ENCODE results near the gene TRAPPC6A. TPM values are rescaled to one million over a fixed set of nuclear protein-coding genes. Genes with fewer than 3 reads are reported as not detected.
A peak's percentile ranks its signal among the peaks of the same experiment; 100 is the strongest.

TRAPPC6A gene
- total RNA-seq, 1 donor from 2014 or later = 86.2 TPM

GRCh38 chr19:45153339-45154063, 24.5 kb downstream of the TRAPPC6A start:
- Mint-ChIP-seq H3K9me3 (ENCODE audit: unreplicated experiment) (no peaks in the 10 kb centered on the region), H3K36me3 (ENCODE audit: low read depth, unreplicated experiment) (peaks cover 4% of the 10 kb centered on the region), H3K4me1 (ENCODE audit: unreplicated experiment) (peaks cover 13% of the 10 kb centered on the region), H3K27ac (ENCODE audit: unreplicated experiment) (no peak overlapping the region), H3K4me3 (ENCODE audit: unreplicated experiment) (peak overlapping the region; percentile 81), H3K27me3 (ENCODE audit: unreplicated experiment) (peaks cover 33% of the 10 kb centered on the region)
- TF ChIP-seq, protein P1, sequence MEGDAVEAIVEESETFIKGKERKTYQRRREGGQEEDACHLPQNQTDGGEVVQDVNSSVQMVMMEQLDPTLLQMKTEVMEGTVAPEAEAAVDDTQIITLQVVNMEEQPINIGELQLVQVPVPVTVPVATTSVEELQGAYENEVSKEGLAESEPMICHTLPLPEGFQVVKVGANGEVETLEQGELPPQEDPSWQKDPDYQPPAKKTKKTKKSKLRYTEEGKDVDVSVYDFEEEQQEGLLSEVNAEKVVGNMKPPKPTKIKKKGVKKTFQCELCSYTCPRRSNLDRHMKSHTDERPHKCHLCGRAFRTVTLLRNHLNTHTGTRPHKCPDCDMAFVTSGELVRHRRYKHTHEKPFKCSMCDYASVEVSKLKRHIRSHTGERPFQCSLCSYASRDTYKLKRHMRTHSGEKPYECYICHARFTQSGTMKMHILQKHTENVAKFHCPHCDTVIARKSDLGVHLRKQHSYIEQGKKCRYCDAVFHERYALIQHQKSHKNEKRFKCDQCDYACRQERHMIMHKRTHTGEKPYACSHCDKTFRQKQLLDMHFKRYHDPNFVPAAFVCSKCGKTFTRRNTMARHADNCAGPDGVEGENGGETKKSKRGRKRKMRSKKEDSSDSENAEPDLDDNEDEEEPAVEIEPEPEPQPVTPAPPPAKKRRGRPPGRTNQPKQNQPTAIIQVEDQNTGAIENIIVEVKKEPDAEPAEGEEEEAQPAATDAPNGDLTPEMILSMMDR (IDR thresholded peaks at IDR 0.05; ENCODE audit: unreplicated experiment) = no peak
- peak; percentile 71 for DNase-seq (ENCODE audit: low spot score)

DNA sequence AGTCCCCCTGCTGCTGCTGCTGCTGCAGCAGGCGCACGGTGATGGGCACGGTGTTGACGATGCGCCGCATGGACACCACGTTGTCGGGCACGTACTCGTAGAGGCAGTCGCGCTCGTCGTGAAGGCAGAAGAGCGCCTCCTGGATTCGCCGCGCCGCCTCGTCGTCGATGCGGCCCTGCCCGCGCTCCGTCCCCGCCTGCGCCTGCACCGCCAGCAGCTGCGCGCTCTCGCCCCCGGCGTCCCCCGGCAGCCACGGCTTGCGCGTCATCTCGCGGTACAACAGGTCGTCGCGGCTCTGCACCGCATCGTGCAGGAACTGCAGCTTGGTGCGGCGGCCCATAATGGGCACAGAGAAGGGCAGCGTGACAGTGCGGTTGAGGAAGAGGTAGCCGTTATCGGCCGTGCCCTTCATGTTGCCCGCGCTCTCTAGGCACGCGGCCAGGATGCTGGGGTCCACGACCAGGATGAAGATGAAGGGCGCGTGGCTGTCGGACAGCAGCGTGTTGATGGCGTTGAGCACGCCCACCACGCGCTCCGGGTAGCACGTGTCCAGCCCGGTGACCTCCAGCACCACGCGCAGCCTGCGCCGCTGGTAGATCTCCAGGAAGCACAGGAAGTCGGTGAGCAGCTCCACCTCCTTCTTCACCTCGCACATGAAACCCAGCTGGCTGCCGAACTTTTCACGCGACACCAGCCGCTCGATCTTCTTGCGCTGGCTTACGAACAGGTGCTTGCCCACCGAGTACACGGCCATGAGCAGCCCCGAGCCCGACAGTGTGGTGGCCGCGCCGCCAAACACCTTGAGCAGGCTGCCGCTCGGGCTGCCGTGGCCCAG, 25.3 kb downstream of the TRAPPC6A start:
- peaks cover 27% of the 10 kb centered on the region for H3K27me3 Mint-ChIP-seq (ENCODE audit: unreplicated experiment)
- no peak overlapping the region for H3K4me3 Mint-ChIP-seq (ENCODE audit: unreplicated experiment)
- peaks cover 4% of the 10 kb centered on the region for H3K36me3 Mint-ChIP-seq (ENCODE audit: low read depth, unreplicated experiment)
- H3K27ac Mint-ChIP-seq (ENCODE audit: unreplicated experiment) = no peak overlapping the region
- TF ChIP-seq, protein P1 (IDR thresholded peaks at IDR 0.05; ENCODE audit: unreplicated experiment) = no peak
- H3K9me3 Mint-ChIP-seq (ENCODE audit: unreplicated experiment) = no peaks in the 10 kb centered on the region
- peaks cover 13% of the 10 kb centered on the region for H3K4me1 Mint-ChIP-seq (ENCODE audit: unreplicated experiment)
- no peak for DNase-seq (ENCODE audit: low spot score)

DNA sequence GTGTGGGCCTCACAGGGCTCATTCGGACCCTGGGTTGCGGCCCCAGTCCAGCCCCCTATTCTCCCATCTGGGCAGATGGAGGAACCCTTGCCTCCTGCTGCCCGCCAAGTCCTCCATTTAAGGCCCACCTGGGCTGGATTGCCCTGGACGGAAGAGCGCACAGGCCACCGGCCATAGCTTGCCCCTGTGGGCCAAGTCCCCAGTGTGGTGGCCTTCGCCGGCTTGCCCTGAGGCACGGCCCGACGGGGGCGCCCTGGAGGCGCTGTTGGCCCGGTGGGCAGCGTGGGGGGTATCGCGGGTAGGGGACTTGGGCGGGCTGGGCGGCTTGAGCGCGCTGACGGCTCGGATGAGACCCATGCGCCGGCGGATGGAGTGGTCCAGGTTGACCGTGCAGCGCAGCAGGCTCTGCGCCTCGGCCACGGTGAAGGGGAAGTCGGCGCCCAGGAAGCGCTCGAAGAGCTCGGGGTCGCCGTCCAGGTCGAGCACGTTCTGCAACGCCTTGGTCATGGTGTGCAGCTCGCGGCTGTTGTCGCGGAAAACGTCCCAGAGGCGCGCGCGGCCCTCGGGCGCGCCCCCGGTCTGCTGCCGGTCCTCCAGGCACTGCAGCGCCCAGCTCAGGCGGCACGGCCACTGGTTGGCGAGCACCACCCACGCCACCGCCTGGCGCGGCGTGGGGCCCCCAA, 26.1 kb downstream of the TRAPPC6A start:
- DNase-seq (ENCODE audit: low spot score) = no peak
- Mint-ChIP-seq H3K4me3 (ENCODE audit: unreplicated experiment) (no peak overlapping the region), H3K27ac (ENCODE audit: unreplicated experiment) (no peak overlapping the region)

DNA sequence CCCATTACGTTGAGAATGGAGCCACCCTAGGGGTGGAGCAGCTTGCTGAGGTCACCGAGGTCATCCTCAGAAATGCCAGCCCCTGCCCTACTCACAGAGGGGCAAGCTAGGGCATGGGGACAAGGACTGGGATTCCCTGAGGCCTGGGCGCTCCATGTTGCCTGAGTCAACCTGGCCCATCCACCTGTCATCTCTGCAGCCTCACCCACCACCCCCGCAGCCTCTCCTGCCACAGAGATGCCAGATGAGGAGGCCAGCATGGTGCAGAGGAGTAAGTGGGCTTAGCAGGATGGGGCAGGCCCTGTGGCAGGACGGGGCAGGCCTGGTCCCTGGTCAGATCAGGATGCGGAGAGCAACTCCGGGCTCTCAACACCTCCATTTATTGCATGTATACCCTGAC, 26.7 kb downstream of the TRAPPC6A start:
- Mint-ChIP-seq H3K9me3 (ENCODE audit: unreplicated experiment) (no peaks in the 10 kb centered on the region), H3K4me1 (ENCODE audit: unreplicated experiment) (peaks cover 13% of the 10 kb centered on the region), H3K36me3 (ENCODE audit: low read depth, unreplicated experiment) (peaks cover 4% of the 10 kb centered on the region), H3K27ac (ENCODE audit: unreplicated experiment) (no peak overlapping the region), H3K4me3 (ENCODE audit: unreplicated experiment) (no peak overlapping the region), H3K27me3 (ENCODE audit: unreplicated experiment) (peaks cover 21% of the 10 kb centered on the region)
- TF ChIP-seq, protein P1 (IDR thresholded peaks at IDR 0.05; ENCODE audit: unreplicated experiment) = no peak
- no peak for DNase-seq (ENCODE audit: low spot score)

More for the DNA sequence above, 26.1 kb downstream of the TRAPPC6A start:
- TF ChIP-seq, protein P1 (IDR thresholded peaks at IDR 0.05; ENCODE audit: unreplicated experiment) = no peak
- Mint-ChIP-seq H3K36me3 (ENCODE audit: low read depth, unreplicated experiment) (peaks cover 4% of the 10 kb centered on the region), H3K27me3 (ENCODE audit: unreplicated experiment) (peaks cover 21% of the 10 kb centered on the region), H3K9me3 (ENCODE audit: unreplicated experiment) (no peaks in the 10 kb centered on the region), H3K4me1 (ENCODE audit: unreplicated experiment) (peaks cover 13% of the 10 kb centered on the region)
